CD4-positive, alpha-beta memory T cell (primary cell): ENCODE data around the gene TMCC2. TPM values are rescaled to one million over a fixed set of nuclear protein-coding genes. Genes with fewer than 3 reads are reported as not detected.

Source experiments
- CTCF ChIA-PET: fragments of 350-600 bp; sonication (Branson Sonifier 250); formaldehyde crosslinking; loops from one replicate; lab custom pipeline; 2021; ENCODE audit warnings: inconsistent platforms; ENCODE audit not compliant: partially characterized antibody; lab: Charles Lee
- POLR2A ChIA-PET: fragments of 350-600 bp; sonication (Branson Sonifier 250); formaldehyde crosslinking; loops from one replicate; lab custom pipeline; 2021; ENCODE audit not compliant: partially characterized antibody; lab: Charles Lee
- DNase-seq, 5 donors: peaks; one replicate each; pipeline versions ENCODE4 v3.0.0 to v3.0.0-alpha.2; 2020 to 2022; ENCODE audit warnings: mixed read lengths in 1 of 5
- H3K27ac ChIP-seq: one replicate; pipeline ENCODE4 v1.7.0; 2013; ENCODE audit warnings: low read depth, low read length
- H3K27me3 ChIP-seq: 2 replicates; pipeline ENCODE4 v1.7.0; 2013; ENCODE audit warnings: mild to moderate bottlenecking, low read length, moderate library complexity; ENCODE audit not compliant: insufficient read depth
- H3K36me3 ChIP-seq: 2 replicates; pipeline ENCODE4 v1.7.0; 2013; ENCODE audit warnings: mild to moderate bottlenecking, low read length, moderate library complexity; ENCODE audit not compliant: insufficient read depth
- H3K4me1 ChIP-seq: 2 replicates; pipeline ENCODE4 v1.7.0; 2013; ENCODE audit warnings: mild to moderate bottlenecking, low read length, moderate library complexity; ENCODE audit not compliant: insufficient read depth
- H3K4me3 ChIP-seq, 2 donors: one replicate each; pipeline ENCODE4 v1.7.0; 2013; ENCODE audit warnings: low read length in 2 of 2, mild to moderate bottlenecking in 1 of 2
- H3K9me3 ChIP-seq, 2 donors: one replicate each; pipeline ENCODE4 v1.7.0; 2013; ENCODE audit warnings: low read length in 2 of 2, control low read depth in 1 of 2; ENCODE audit not compliant: control insufficient read depth in 1 of 2
- H3K27ac Mint-ChIP-seq, 7 donors: one replicate each; pipeline ENCODE4 v1.8.0; 2020 to 2021; ENCODE audit warnings: mixed read lengths in 7 of 7, mild to moderate bottlenecking in 6 of 7, inconsistent platforms in 3 of 7, moderate library complexity in 3 of 7
- H3K27me3 Mint-ChIP-seq, 2 donors: one replicate each; pipeline ENCODE4 v1.8.0; 2020 to 2021; ENCODE audit warnings: mixed read lengths in 2 of 2
- H3K36me3 Mint-ChIP-seq, 2 donors: one replicate each; pipeline ENCODE4 v1.8.0; 2020 to 2021; ENCODE audit warnings: mixed read lengths in 2 of 2, inconsistent platforms in 1 of 2, mild to moderate bottlenecking in 1 of 2
- H3K4me1 Mint-ChIP-seq, 4 donors: one replicate each; pipeline ENCODE4 v1.8.0; 2020 to 2021; ENCODE audit warnings: mixed read lengths in 4 of 4, mild to moderate bottlenecking in 1 of 4
- H3K4me3 Mint-ChIP-seq, 8 donors: one replicate each; pipeline ENCODE4 v1.8.0; 2020 to 2021; ENCODE audit warnings: mixed read lengths in 8 of 8, mild to moderate bottlenecking in 7 of 8, moderate library complexity in 6 of 8, inconsistent platforms in 3 of 8
- H3K9me3 Mint-ChIP-seq, 8 donors: one replicate each; pipeline ENCODE4 v1.8.0; 2020 to 2021; ENCODE audit warnings: mixed read lengths in 8 of 8, mild to moderate bottlenecking in 5 of 8, inconsistent platforms in 3 of 8, moderate library complexity in 1 of 8
- intact Hi-C: fragments of 100-400 bp; cut with micrococcal nuclease; formaldehyde crosslinking; loops from one replicate; pipeline ENCODE4 v1.15.1; 2023
- polyA plus RNA-seq, 2 donors: library from polyadenylated mRNA; unstranded; fragments of 300-500 nt; fragmentation: Illumina TruSeq; gene quantifications; one replicate each; pipeline ENCODE4 v1.2.3, GENCODE V29; 2021
- total RNA-seq, 2 experiments: library from RNA; stranded (reverse); gene quantifications; one replicate each; pipeline ENCODE4 v1.2.3, GENCODE V29; 2021

Gene TMCC2
- total and polyA plus RNA-seq, 4 experiments from 2014 or later = 0.27 to 1.2 (median 0.76) TPM

- ChIA-PET CTCF (interaction anchor here (1.0 to 1.3 kb wide), 3 partner anchors 16 to 136 kb away, joined by 3 to 5 read pairs (median 3); no protein-coding TSS in a partner anchor), POLR2A (interaction anchor here (0.8 to 1.9 kb wide), 3 partner anchors 11 to 78 kb away, joined by 3 to 5 read pairs (median 5); partner anchors contain the start of gene RBBP5)
- Mint-ChIP-seq H3K27me3 (no peaks in the 10 kb centered on the region), H3K4me1 (peaks cover 32 to 60% (median 46%) of the 10 kb centered on the region in 4 donors), H3K9me3 (peaks cover 0 to 3% (median under 1%) of the 10 kb centered on the region in 8 donors), H3K36me3 (peaks cover 9 to 15% of the 10 kb centered on the region in 2 donors), H3K4me3 (peak overlapping the region; percentile 1 to 83 (median 56)), H3K27ac (peak overlapping the region in 6 of 7 donors; percentile 41 to 73 (median 67))
- Histone ChIP-seq H3K4me1 (peaks cover 27% of the 10 kb centered on the region), H3K36me3 (no peaks in the 10 kb centered on the region), H3K27me3 (no peaks in the 10 kb centered on the region), H3K27ac (no peak overlapping the region), H3K9me3 (no peaks in the 10 kb centered on the region), H3K4me3 (no peak overlapping the region)
- peak in 1 of 5 donors; percentile 7 for DNase-seq
- intact Hi-C loops = no loop called here
Measured at GRCh38 chr1:205199090-205199930, 28.4 kb upstream of the TMCC2 start.

GRCh38 chr1:205199931-205200299 is 27.8 kb upstream of the TMCC2 start:
- Mint-ChIP-seq H3K27me3 (no peaks in the 10 kb centered on the region), H3K27ac (peak overlapping the region in 4 of 7 donors; percentile 41 to 73 (median 72)), H3K4me3 (peak overlapping the region in 7 of 8 donors; percentile 18 to 83 (median 65)), H3K4me1 (peaks cover 36 to 66% (median 51%) of the 10 kb centered on the region in 4 donors), H3K9me3 (peaks cover 0 to 3% (median 0%) of the 10 kb centered on the region in 8 donors), H3K36me3 (peaks cover 9 to 15% of the 10 kb centered on the region in 2 donors)
- H3K9me3 ChIP-seq = no peaks in the 10 kb centered on the region
- no peak for DNase-seq
- H3K27me3 ChIP-seq = no peaks in the 10 kb centered on the region
- ChIA-PET POLR2A (interaction anchor here (0.8 to 1.9 kb wide), 3 partner anchors 10 to 79 kb away, joined by 3 to 5 read pairs (median 5); partner anchors contain the start of gene RBBP5), CTCF (interaction anchor here (0.6 to 1.2 kb wide), 2 partner anchors 16 to 19 kb away, joined by 3 read pairs; no protein-coding TSS in a partner anchor)
- no peaks in the 10 kb centered on the region for H3K36me3 ChIP-seq
- H3K4me3 ChIP-seq = no peak overlapping the region
- no peak overlapping the region for H3K27ac ChIP-seq
- H3K4me1 ChIP-seq = peaks cover 33% of the 10 kb centered on the region
- intact Hi-C loops = no loop called here

GRCh38 chr1:205204552-205204951 is 23.2 kb upstream of the TMCC2 start:
- H3K27me3 Mint-ChIP-seq = no peaks in the 10 kb centered on the region
- H3K4me1 ChIP-seq = peaks cover 45% of the 10 kb centered on the region
- peaks cover 0 to 2% of the 10 kb centered on the region in 2 donors for H3K36me3 Mint-ChIP-seq
- peaks cover 32 to 60% (median 46%) of the 10 kb centered on the region in 4 donors for H3K4me1 Mint-ChIP-seq
- no peaks in the 10 kb centered on the region for H3K27me3 ChIP-seq
- no peaks in the 10 kb centered on the region for H3K9me3 Mint-ChIP-seq
- no peak overlapping the region for H3K4me3 ChIP-seq
- H3K27ac ChIP-seq = no peak overlapping the region
- CTCF ChIA-PET = no interaction called here
- H3K9me3 ChIP-seq = no peaks in the 10 kb centered on the region
- no peak for DNase-seq
- H3K36me3 ChIP-seq = no peaks in the 10 kb centered on the region
- peak overlapping the region in 1 of 8 donors; percentile 39 for H3K4me3 Mint-ChIP-seq
- POLR2A ChIA-PET = interaction anchor here (1.1 kb wide), 2 partner anchors 25 to 81 kb away, joined by 3 read pairs; no protein-coding TSS in a partner anchor
- H3K27ac Mint-ChIP-seq = peak overlapping the region in 1 of 7 donors; percentile 22
- intact Hi-C loops = no loop called here

GRCh38 chr1:205205055-205205454 is 22.7 kb upstream of the TMCC2 start:
- no peak overlapping the region for H3K27ac ChIP-seq
- POLR2A ChIA-PET = interaction anchor here (1.1 kb wide), 2 partner anchors 25 to 81 kb away, joined by 3 read pairs; no protein-coding TSS in a partner anchor
- no peaks in the 10 kb centered on the region for H3K9me3 ChIP-seq
- CTCF ChIA-PET = interaction anchor here (0.8 to 1.5 kb wide), 3 partner anchors 25 to 68 kb away, joined by 3 to 4 read pairs (median 3); no protein-coding TSS in a partner anchor
- intact Hi-C loops = no loop called here
- H3K27me3 Mint-ChIP-seq = no peaks in the 10 kb centered on the region
- H3K36me3 Mint-ChIP-seq = peaks cover 0 to 2% of the 10 kb centered on the region in 2 donors
- H3K27ac Mint-ChIP-seq = peak overlapping the region in 2 of 7 donors; percentile 22 to 33
- no peak overlapping the region for H3K4me3 ChIP-seq
- no peak overlapping the region for H3K4me3 Mint-ChIP-seq
- H3K27me3 ChIP-seq = no peaks in the 10 kb centered on the region
- peaks cover 27 to 60% (median 43%) of the 10 kb centered on the region in 4 donors for H3K4me1 Mint-ChIP-seq
- no peak for DNase-seq
- no peaks in the 10 kb centered on the region for H3K36me3 ChIP-seq
- H3K9me3 Mint-ChIP-seq = no peaks in the 10 kb centered on the region
- H3K4me1 ChIP-seq = peaks cover 42% of the 10 kb centered on the region

- POLR2A ChIA-PET = no interaction called here
- Mint-ChIP-seq H3K9me3 (peaks cover 0 to 2% (median 0%) of the 10 kb centered on the region in 8 donors), H3K4me3 (peak overlapping the region in 4 of 8 donors; percentile 17 to 69 (median 50)), H3K36me3 (peaks cover 0 to 11% of the 10 kb centered on the region in 2 donors), H3K27me3 (peaks cover 0 to 2% of the 10 kb centered on the region in 2 donors), H3K4me1 (peaks cover 31 to 56% (median 45%) of the 10 kb centered on the region in 4 donors), H3K27ac (peak overlapping the region in 2 of 7 donors; percentile 65 to 72)
- no peak overlapping the region for H3K27ac ChIP-seq
- DNase-seq = no peak
- H3K4me1 ChIP-seq = peaks cover 45% of the 10 kb centered on the region
- CTCF ChIA-PET = no interaction called here
- intact Hi-C loops = no loop called here
- no peaks in the 10 kb centered on the region for H3K9me3 ChIP-seq
- H3K27me3 ChIP-seq = no peaks in the 10 kb centered on the region
- no peaks in the 10 kb centered on the region for H3K36me3 ChIP-seq
- no peak overlapping the region for H3K4me3 ChIP-seq
Measured at GRCh38 chr1:205208811-205209210, 18.9 kb upstream of the TMCC2 start.

GRCh38 chr1:205210756-205211168 is 17.0 kb upstream of the TMCC2 start:
- Histone ChIP-seq H3K27ac (peak overlapping the region; percentile 80), H3K4me3 (peak overlapping the region; percentile 59 to 82), H3K9me3 (no peaks in the 10 kb centered on the region), H3K27me3 (no peaks in the 10 kb centered on the region), H3K36me3 (no peaks in the 10 kb centered on the region), H3K4me1 (peaks cover 29% of the 10 kb centered on the region)
- ChIA-PET POLR2A (interaction anchor here (0.7 to 3.0 kb wide), 9 partner anchors 10 to 108 kb away, joined by 3 to 37 read pairs (median 5); partner anchors contain the start of genes RBBP5 and TMCC2), CTCF (interaction anchor here (3.0 kb wide), 1 partner anchor 18 kb away, joined by 12 read pairs; the partner anchor contains the start of gene TMCC2)
- intact Hi-C loops = loop anchor here (1.0 to 5.0 kb wide), 4 partner anchors 17 to 422 kb away; partner anchors contain the start of genes ELK4 and TMCC2
- no peak for DNase-seq
- Mint-ChIP-seq H3K4me1 (peaks cover 22 to 48% (median 34%) of the 10 kb centered on the region in 4 donors), H3K9me3 (peaks cover 0 to 2% (median 0%) of the 10 kb centered on the region in 8 donors), H3K36me3 (peaks cover 0 to 11% of the 10 kb centered on the region in 2 donors), H3K27ac (peak overlapping the region; percentile 88 to 99 (median 97)), H3K4me3 (peak overlapping the region; percentile 89 to 98 (median 96)), H3K27me3 (peaks cover 0 to 5% of the 10 kb centered on the region in 2 donors)
